Globus pallidus (tissue), 1 donor: ENCODE results near the gene TLK2.
A peak's percentile ranks its signal among the peaks of the same experiment; 100 is the strongest.
"Not testable (repeated sequence)": the region's sequence is repeated elsewhere in the genome, so short reads cannot be mapped to it uniquely, and the experiment has no call there.

Experiments used
- DNase-seq: peaks from one replicate; pipeline ENCODE4 v3.0.0-alpha.2; 2015; ENCODE audit warnings: low spot score

TLK2 gene

DNA sequence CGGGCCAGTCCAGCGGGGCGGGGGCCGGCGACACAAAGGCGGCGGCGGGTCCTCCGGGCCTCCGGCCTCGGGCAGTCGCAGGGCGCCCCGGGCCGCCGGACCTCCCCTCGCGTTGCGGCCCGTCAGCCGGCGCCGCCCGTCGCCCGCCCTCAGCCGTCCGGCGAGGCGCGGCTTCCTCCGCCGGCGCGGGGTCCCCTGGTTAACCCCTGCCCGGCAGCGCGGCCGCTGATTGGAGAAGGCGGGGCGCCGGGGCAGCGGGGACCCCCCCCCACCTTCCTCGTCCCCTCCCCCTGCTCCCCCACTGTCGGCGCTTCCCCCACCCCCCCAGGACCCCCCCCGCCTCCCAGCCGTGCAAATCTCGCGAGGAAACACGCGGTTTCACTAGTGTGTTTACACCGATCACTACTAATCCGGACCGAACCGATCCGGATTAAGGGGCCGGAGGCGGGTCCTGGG is at the start of gene TLK2:
TSS of gene TLK2 (plus strand) at position 402 of the 456 bp plus-strand sequence. CDS start 2,301 bp downstream, outside the sequence.
- peak; percentile 68 for DNase-seq

DNA sequence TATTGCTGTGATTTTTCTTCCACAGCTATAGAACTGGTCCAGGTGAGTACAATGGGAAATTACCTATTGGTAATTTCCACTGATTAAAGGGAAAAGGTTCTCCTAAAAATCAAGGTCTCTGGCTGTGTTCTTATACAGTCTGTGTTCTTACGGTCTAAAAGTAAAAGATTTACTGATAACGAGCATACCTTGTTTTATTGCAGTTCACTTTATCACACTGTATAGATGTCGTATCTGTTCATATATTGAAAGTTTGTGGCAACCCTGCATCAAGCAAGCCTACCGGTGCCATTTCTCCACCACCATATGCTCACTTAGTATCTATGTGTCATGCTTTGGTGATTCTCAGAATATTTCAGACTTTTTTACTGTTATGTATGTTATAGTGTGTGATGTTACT is 43.4 kb upstream of the TLK2 start:
- DNase-seq, result not testable (repeated sequence)

DNA sequence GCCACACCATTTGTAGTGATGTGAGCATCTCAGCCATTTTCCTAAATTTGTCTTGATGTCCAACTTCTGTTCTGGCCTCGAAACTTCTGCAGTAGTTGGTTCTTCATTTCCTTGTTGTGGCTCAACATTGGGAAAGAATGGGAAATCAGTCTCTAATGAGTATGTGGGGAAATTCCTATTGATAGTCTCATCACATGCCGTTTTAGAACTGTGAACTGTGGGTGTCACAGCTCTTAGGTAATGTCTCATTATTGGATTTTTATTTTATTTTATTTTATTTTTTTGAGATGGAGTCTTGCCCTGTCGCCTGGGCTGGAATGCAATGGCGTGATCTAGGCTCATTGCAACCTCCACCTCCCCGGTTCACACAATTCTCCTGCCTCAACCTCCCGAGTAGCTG is 37.4 kb upstream of the TLK2 start:
- not testable (repeated sequence) for DNase-seq

DNA sequence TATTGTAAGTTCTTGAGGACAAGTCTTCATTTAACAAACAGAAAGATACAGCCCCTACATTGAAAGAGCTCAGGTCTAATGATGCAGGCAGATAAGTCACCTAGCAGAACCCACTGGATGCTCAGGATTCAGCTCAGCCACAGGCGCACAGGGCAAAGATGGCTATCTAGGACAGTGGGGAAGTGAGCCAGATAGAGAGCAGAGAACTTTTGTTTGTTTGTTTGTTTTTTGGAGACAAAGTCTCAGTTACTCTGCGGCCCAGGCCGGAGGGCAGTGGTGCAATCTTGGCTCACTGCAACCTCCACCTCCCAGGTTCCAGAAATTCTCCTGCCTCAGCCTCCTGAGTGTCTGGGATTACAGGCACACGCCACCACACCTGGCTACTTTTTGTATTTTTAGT is 34.6 kb upstream of the TLK2 start:
- no peak for DNase-seq

DNA sequence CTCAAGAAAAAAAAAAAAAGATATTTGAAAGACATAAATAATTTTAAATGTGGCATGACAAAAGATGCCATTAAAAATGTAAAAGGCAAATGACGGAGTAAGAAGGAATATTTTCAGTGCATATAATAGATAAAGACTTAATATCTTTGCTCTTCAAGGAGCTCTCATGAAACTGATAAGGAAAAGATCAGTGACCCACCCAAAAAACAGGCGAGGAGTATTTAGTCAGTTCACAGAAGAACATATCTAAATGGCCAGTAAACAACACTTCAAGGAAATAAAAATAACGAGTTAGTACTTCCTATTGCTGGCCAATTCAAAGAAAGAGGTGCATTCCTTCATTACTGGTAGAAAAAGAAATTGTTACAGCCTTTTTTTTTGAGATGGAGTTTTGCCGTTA is 32.8 kb upstream of the TLK2 start:
- DNase-seq, result not testable (repeated sequence)

DNA sequence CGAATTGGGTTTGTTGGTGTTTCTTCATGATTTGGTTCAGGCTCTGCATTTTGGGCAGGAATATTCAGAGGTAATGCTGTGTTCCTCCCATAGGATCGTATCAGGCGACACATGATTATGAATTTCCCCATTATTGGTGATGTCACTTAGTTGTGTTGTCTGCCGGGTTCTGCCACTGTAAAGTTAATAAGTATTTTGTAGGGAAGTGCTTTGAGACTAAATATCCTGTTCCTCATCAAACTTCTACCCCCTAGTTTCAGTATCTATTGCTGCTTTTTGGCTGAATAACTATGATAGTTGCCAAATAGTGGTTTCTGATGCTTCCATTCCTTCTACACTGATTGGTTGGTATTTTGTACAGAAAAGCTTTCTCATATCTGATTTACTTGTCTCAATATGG is 26.4 kb upstream of the TLK2 start:
- not testable (repeated sequence) for DNase-seq

DNA sequence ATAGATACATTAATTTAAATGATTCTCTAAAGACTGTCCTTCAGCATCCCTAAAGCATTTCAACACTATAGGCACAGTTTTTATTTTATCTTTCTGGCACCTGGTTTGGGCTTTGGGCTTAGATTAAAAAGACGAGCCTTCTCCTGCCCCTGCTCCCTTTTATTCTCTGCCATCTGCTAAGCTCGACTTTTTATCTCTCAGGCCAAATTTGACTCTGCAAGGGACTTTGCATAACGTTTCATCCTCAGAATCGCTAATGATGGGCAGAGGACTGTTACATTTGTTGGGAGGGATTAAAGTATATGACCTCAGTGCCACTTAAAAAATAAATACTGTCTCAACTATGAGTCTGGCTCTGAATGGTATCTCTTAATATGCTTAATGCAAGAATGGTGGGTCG is 25.6 kb upstream of the TLK2 start:
- not testable (repeated sequence) for DNase-seq

DNA sequence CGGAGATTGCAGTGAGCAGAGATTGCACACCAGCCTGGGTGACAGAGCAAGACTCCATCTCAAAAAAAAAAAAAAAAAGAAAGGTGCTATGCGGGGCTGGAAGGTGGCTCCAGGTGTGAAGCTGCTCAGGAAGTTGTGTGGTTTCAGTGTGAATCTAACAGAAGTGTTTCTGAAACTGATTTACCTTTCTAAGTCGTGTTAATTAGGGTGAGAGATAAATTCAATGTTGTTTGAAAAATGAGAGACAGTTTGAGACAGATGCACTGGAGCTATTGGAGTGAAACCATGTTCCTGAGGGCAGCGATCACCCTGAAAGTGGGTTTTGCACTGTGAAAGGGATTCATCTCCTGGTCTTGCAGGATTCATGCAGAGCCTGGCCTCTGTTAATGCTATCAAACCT is 25.0 kb upstream of the TLK2 start:
- DNase-seq, result not testable (repeated sequence)

DNA sequence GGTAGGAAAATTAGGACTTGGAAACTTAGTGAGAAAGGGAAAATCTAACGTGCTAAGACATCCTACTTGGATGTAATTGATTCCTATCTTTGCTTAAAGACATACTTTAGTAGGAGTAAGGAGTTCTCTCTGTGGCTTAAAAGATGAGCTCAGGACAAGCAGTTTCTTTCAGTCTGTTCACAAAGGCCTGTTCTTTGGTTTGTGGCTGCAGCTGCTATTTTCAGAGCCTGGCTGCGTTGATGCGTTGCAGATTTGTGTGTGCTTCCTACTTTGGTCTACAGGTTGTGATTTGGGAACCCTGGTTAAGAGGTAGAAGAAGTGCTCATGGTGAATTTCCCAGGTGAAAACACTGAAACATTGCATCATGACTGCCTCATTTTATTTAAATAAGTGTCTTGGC is 24.5 kb upstream of the TLK2 start:
- peak; percentile 35 for DNase-seq

DNA sequence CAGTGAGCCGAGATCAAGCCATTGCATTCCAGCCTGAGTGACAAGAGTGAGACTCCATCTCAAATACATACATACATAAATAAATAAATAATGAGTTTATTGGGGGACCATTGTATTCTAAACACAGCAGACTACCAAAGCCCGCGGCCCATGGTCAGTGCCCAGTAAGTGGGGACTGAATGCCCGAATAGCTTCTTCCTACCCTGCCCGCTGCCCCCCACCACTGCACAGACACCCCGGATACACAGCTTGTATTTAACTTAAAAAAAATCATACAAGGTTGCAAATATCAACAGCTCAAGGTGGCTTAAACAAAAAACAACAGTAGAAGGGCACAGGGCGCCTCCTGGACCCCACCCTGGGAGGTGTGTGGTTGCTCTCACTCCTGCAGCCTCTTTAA is 22.6 kb upstream of the TLK2 start:
- no peak for DNase-seq

DNA sequence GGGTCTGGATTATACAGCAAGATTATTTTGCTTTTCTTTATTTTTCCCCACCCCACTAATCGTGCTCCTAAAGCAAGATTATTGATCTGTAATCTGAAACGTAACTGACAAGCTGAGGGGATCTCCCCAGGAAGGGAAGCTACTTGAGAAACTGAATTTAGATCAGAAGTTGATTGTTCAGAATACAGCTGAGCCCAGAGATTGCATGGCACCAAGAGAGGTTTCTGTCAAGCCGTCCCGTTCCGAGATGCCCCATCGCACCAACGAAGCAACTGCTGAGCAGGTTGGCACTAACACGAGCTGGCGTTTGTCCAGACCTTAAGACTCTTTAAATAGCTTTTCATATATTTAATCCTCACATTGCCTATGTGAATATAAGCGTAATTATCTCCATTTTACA is 20.1 kb upstream of the TLK2 start:
- not testable (repeated sequence) for DNase-seq

DNA sequence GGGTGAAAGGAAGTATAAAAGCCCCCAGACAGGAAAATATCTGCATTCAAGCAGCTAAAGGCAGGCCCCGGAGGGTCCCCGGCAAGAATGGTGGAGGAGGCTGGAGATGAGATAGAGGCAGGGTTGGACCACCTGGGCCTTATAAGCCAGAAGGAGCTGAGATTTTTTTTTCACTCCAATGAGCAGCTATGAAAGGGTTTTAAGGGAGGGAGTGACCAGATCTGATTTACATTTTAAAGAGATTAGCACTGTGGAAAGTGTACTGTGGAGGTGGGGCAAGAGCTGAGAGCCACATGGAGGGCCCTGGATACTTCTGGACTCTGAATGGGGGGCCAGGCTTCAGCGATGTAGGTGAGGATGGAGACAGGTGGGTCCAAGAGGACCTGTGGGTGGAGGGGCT is 14.2 kb upstream of the TLK2 start:
- not testable (repeated sequence) for DNase-seq

DNA sequence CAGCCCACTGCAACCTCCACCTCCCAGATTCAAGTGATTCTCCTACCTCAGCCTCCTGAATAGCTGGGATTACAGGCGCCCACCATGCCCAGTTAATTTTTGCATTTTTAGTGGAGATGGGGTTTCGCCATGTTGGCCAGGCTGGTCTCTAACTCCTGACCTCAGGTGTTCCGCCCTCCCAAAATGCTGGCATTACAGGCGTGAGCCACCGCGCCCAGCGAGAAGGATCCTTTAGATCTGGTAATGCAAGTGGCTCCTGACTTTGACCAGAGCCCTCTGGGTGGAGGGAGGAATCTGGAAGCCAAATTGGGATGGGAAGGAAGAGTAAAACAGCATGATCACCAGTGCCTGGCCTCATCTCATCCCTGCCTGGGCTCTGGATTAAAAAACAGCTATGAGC is 13.4 kb upstream of the TLK2 start:
- not testable (repeated sequence) for DNase-seq

DNA sequence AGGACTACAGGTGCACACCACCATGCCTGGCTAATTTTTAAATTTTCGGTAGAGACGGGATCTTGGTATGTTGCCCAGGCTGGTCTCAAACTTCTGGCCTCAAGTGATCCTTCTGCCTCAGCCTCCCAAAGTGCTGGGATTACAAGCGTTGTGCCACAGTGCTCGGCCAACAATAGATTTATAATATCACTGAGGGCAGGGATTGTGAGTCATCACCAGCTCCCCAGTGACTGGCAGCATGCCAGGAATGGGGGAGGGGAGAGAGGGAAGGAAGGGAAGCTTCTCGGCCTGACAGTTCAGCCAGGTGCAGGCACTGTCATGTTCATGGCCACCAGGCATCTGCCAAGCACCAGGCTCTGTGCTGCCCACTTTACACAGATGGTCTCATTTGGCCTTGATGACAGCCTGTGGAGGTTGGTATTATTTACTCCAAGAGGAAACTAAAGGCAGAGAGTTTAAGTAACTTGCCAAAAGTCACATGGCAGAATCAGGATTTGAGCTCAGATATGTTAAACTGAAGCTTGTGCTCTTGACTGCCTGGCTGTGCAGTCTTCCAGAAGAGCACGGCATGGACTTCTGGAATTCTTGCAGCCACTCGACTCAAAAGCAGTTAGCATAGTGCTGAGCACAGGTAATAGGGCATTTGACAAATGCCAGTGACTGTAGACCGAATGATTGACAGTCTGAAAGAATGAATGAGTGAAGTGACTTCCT is 7.8 kb upstream of the TLK2 start:
- DNase-seq, result not testable (repeated sequence)

DNA sequence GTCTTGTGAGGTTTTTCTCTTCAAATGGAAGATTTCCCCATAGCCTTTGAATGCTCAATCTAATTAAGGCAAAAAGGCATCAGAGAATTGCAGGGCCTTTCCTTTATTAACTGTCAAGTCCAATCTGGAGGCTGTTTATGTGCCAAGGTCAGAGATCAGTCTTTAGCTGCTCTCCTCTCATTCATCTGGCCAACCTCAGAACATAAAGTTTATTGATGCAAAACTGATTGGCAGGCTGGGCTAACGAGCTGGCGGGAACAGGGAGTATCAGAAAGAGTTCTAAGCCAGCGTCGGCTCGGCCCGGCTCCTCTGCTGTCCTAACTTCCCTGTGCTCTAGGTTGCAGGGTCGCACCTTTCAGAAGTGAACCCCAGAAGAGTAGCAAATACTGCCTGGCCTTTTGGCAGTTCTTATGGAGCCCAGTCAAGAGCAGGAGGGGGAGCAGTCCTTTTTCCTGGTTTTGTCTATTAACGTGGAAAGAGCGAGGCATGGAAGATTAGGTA is 7.2 kb upstream of the TLK2 start:
- not testable (repeated sequence) for DNase-seq

DNA sequence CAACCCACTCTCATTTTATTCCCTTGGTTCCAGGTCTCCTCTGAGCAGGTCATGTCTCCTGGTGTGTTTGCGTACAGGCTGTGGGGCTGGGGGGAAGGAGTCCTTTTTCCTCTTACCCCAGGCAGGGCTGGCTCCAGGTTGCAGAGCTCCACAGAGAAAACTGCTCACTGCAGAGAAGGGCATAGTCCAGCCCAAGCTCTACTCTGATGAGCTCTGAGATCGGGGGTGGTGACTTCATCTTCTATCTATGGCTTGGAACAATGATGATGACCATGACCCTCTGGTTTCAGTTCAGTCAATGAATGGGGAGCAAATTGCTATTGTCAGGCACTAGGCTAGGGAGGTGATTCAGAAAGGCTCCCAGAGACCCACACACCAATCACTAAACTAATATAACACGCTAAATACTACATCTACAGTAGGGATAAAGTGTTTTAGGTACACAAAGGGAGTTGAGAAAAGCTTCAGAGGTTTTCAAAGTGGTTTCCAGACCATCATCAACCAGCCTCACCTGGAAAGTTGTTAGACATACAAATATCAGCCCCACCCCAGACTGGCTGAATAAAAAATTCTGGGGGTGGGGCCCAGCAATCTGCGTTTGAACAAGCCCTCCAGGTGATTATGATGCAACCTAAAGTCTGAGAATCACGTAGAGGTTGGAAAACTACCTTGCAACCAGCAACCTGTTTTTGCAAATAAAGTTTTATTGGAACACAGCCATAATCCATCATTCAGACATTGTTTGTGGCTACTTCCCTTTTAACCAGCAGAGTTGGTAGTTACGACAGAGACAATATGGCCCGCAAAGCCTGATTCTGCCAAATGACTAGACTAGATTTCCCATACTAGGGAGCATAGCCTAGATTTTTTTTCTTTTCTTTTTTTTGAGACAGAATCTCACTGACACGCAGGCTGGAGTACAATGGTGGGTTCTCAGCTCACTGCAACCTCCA is 5.3 kb upstream of the TLK2 start:
- DNase-seq, result not testable (repeated sequence)

DNA sequence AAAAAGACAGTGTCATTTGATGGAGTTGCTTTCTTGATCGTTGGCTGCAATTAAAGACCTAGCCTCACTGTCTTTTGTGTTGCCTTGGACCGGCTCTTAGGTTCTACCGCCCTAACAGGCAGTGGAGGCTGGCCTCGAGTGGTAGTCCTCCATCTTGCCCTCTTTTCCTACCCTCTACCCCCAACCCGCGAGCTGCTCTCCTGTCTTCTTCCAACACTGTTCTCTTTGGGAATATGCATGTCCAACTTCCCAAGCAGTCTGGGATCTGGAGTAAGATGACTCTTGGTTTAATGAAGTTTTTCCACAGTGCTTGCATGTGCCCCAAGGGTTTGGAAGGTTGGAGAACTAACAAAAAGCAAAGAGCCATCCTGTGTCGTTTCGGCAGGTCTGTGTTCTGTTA is 1.5 kb upstream of the TLK2 start:
- not testable (repeated sequence) for DNase-seq

DNA sequence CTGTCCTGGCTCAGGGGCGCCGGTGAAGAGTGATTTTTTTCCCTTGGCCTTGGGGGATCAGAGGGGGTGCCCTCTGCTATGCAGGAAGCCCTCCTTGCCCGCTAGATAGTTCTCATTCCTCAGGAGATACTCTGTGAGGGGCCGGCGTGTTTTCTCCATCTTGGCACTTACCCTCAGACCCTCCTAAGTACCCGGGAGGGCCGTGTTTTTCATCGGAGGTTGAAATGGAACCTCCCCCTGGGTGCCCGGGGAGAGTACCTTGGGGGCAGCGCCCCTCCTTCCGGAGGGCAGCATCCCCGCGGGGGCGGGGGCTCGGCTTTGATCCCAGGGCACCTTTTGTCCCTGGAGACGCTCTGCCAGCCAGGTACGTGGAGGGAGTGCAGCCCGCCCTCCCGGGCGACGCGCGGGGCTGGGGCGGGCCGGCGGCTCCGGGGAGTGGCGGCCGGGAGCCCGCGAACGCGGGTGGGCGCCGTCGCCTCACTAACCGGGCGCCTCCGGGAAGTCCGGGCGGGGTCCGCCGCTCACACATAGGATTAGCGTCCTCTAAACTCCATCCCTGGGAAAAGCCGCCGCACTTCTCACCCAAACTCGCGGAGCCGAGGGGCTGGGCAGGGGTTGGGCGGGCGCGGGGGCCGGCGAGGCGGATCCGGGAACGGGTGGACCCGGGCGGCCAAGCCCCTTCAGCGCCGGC is 762 bp upstream of the TLK2 start:
- DNase-seq, result not testable (repeated sequence)

DNA sequence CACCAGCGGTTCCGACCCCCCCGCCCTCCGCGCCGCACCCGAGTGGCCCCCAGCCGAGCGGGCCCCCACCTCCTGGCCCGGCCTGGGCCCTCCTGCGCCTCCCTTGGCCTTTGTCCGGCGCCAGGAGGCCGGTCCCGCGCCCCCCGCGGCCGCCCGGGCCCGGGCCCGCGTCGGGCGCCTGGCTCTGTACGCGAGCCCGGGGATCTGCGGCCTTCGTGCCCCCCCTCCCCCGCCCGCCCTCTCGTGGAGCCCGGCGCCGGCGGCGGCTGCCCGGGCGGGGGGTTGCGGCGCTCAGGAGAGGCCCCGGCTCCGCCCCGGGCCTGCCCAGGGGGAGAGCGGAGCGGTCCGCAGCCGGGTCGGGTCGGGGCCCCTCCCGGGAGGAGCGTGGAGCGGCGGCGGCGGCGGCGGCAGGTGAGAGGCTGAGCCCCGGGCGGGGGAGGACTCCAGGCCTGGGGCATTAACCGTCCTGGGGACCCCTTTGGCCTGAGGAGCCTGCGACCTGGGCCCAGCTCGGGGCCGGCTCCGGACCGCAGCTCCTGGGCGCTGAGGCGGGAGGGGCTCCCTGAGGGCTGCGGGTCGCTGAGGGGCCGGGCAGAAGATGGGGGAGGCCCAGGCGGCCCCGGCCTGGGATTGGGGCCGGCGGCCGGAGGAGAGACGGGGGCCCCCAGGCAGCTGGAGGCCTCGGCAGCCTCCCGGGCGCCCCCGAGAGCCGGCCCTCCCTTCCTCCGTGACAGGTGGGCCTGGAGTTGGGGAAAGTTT is 434 bp downstream of the TLK2 start:
- DNase-seq, result not testable (repeated sequence)

DNA sequence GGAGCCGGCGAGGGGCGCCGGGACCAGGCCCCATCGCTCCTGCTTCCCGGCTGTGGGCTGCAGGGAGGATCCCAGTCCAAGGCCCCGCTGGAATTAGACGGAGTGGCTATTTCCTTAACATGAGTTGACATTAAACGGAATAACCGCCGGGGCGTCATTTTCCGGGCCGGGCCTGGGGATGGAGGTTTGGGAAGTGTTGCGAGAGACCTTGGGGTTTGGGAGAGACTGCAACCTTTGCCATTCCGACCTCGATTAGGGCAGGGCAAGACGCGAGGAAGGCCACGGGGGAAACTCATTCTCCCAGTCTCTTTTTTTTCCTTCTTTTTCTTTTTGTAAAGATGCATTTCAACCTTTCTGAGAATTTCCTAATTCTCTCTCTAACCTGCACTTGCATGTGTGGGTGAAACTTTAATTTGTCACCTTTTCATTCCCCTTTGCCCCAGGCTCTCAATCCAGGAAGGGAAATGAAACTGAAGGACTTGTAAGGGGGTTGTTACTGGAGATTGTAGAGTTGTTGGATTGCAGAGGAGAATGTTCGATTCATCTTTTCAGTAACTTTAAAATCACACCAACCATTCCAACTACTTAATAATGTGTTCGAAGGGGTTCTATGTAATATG is 1.1 kb downstream of the TLK2 start:
- DNase-seq, result not testable (repeated sequence)

DNA sequence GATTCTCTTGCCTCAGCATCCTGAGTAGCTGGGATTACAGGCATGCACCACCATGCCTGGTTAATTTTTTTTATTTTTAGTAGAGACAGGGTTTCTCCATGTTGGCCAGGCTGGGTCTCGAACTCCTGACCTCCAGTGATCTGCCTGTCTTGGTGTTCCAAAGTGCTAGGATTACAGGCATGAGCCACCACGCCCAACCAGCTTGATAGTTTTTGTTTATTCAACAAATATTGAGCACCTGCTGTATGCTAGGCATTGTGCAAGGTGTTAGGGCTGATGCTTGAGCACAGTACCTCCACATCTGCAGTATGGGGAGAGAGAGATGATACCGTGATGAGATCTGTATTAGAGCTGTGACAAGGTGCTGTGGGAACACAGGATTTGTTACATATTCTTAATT is 3.9 kb downstream of the TLK2 start:
- not testable (repeated sequence) for DNase-seq
